ENCODE measurements around the gene SRSF10. TPM values are rescaled to one million over a fixed set of nuclear protein-coding genes. Genes with fewer than 3 reads are reported as not detected.

SRSF10 gene
- total RNA-seq, 4 donors from 2014 or later, result 53.6 to 89.7 (median 56.6) TPM

DNA sequence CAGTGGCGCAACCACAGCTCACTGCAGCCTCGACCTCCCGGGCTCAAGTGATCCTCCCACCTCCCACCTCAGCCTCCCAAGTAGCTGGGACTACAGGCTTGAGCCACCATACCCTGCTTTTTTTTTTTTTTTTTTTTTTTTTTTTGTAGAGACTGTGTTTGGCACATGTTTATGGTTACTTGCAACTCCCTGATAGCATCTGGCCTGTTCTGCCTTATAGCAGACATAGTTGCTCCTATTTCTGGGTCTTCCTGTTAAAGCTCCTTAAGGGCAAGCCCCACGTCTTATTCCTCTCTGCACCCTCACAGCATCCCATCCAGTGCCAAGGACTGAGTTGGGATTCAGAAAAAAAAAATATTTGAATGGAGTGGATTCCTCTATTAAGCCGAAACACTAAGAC, 49.9 kb downstream of the SRSF10 start:
- TF ChIP-seq POLR2A (IDR thresholded peaks at IDR 0.05; ENCODE audit: low read depth), result no peak
- no peak for TF ChIP-seq CTCF (IDR thresholded peaks at IDR 0.05)
- TF ChIP-seq POLR2AphosphoS5 (IDR thresholded peaks at IDR 0.05), result no peak
- TF ChIP-seq EP300 (IDR thresholded peaks at IDR 0.05), result no peak
- WGBS, result 91% methylated on average over 5 of the region's 5 CpGs
- H3K36me3 ChIP-seq, result no peaks in the 10 kb centered on the region
- intact Hi-C loops (cut with DNase I), result no loop called here
- DNase-seq (ENCODE audit: extremely low spot score), result no peak
- H3K4me1 ChIP-seq, result peaks cover 3 to 15% (median 11%) of the 10 kb centered on the region in 4 donors
- H3K9me3 ChIP-seq, result no peaks in the 10 kb centered on the region
- no peaks in the 10 kb centered on the region for H3K27me3 ChIP-seq
- H3K27ac ChIP-seq (replicated peaks in 1 of 4), result peak overlapping the region in 3 of 4 donors; percentile 57 to 77 (median 69)
- H3K4me3 ChIP-seq, result no peak overlapping the region

DNA sequence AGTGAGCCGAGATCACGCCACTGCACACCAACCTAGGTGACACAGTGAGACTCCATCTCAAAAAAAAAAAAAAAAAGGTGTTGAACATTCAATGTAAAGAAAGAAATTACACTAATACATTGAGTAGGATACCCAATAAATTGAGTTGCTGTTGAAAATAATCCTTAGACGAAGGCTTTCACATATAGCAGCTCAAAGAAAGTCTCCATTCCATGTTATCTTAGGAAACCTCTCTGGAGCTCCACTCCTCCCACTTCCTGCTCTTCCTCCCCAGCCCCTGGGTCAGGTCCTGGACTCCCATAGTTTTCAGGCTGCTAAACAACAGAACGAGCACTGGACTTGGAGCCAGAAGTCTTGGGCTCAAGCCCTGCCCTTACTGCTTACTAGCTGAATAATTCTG, 51.3 kb downstream of the SRSF10 start:
- no peak overlapping the region for H3K4me3 ChIP-seq
- no peak for TF ChIP-seq EP300 (IDR thresholded peaks at IDR 0.05)
- TF ChIP-seq POLR2AphosphoS5 (IDR thresholded peaks at IDR 0.05), result no peak
- no peak for TF ChIP-seq CTCF (IDR thresholded peaks at IDR 0.05)
- no peak for TF ChIP-seq POLR2A (IDR thresholded peaks at IDR 0.05; ENCODE audit: low read depth)
- H3K27me3 ChIP-seq, result no peaks in the 10 kb centered on the region
- no peaks in the 10 kb centered on the region for H3K9me3 ChIP-seq
- H3K4me1 ChIP-seq, result peaks cover 3 to 15% (median 11%) of the 10 kb centered on the region in 4 donors
- no peak for DNase-seq (ENCODE audit: extremely low spot score)
- H3K36me3 ChIP-seq, result no peaks in the 10 kb centered on the region
- no peak overlapping the region for H3K27ac ChIP-seq (replicated peaks in 1 of 4)
- intact Hi-C loops (cut with DNase I), result no loop called here
- 92% methylated on average over 4 of the region's 4 CpGs for WGBS

- intact Hi-C loops (cut with DNase I), result no loop called here
- Histone ChIP-seq H3K27me3 (no peaks in the 10 kb centered on the region), H3K9me3 (no peaks in the 10 kb centered on the region), H3K4me1 (peaks cover 3 to 15% (median 11%) of the 10 kb centered on the region in 4 donors), H3K36me3 (no peaks in the 10 kb centered on the region), H3K27ac (replicated peaks in 1 of 4) (no peak overlapping the region), H3K4me3 (no peak overlapping the region)
- TF ChIP-seq POLR2A (IDR thresholded peaks at IDR 0.05; ENCODE audit: low read depth) (no peak), CTCF (IDR thresholded peaks at IDR 0.05) (no peak), EP300 (IDR thresholded peaks at IDR 0.05) (no peak), POLR2AphosphoS5 (IDR thresholded peaks at IDR 0.05) (no peak)
- no peak for DNase-seq (ENCODE audit: extremely low spot score)
- 56% methylated on average over 1 of the region's 1 CpG for WGBS
These were observed 53.0 kb downstream of the SRSF10 start for GRCh38 chr1:23927097-23927496.

- intact Hi-C loops (cut with DNase I), result no loop called here
- DNase-seq (ENCODE audit: extremely low spot score), result no peak
- Histone ChIP-seq H3K27me3 (no peaks in the 10 kb centered on the region), H3K27ac (replicated peaks in 1 of 4) (no peak overlapping the region), H3K4me1 (peaks cover 7 to 10% (median 9%) of the 10 kb centered on the region in 4 donors), H3K9me3 (no peaks in the 10 kb centered on the region), H3K36me3 (no peaks in the 10 kb centered on the region), H3K4me3 (no peak overlapping the region)
- TF ChIP-seq EP300 (IDR thresholded peaks at IDR 0.05) (no peak), CTCF (IDR thresholded peaks at IDR 0.05) (no peak), POLR2AphosphoS5 (IDR thresholded peaks at IDR 0.05) (no peak), POLR2A (IDR thresholded peaks at IDR 0.05; ENCODE audit: low read depth) (no peak)
- WGBS, result 88% methylated on average over 3 of the region's 3 CpGs
These were observed 54.8 kb downstream of the SRSF10 start for GRCh38 chr1:23925279-23925678.

- H3K27me3 ChIP-seq, result no peaks in the 10 kb centered on the region
- intact Hi-C loops (cut with DNase I), result no loop called here
- no peak for TF ChIP-seq EP300 (IDR thresholded peaks at IDR 0.05)
- no peak for TF ChIP-seq POLR2AphosphoS5 (IDR thresholded peaks at IDR 0.05)
- no peak for TF ChIP-seq POLR2A (IDR thresholded peaks at IDR 0.05; ENCODE audit: low read depth)
- no peak for TF ChIP-seq CTCF (IDR thresholded peaks at IDR 0.05)
- H3K9me3 ChIP-seq, result no peaks in the 10 kb centered on the region
- no peak for DNase-seq (ENCODE audit: extremely low spot score)
- H3K4me1 ChIP-seq, result peaks cover 9 to 16% (median 14%) of the 10 kb centered on the region in 4 donors
- no peak overlapping the region for H3K4me3 ChIP-seq
- WGBS, result 94% methylated on average over 11 of the region's 11 CpGs
- no peak overlapping the region for H3K27ac ChIP-seq (replicated peaks in 1 of 4)
- H3K36me3 ChIP-seq, result no peaks in the 10 kb centered on the region
These were observed 55.5 kb downstream of the SRSF10 start for GRCh38 chr1:23924601-23925000.

Data from esophagus muscularis mucosa (tissue), 4 donors.